ENCODE measurements around the gene MUC22.

GRCh38 chr6:31009731-31010130 is 543 bp upstream of the MUC22 start:
- no peak for TF ChIP-seq POLR2AphosphoS5 (IDR thresholded peaks at IDR 0.05)
- TF ChIP-seq CTCF (IDR thresholded peaks at IDR 0.05), result no peak

Data from esophagus muscularis mucosa (tissue), 3 donors.